Choroid plexus epithelial cell (primary cell): Measurements from ENCODE around the gene ORC6.
A peak's percentile ranks its signal among the peaks of the same experiment; 100 is the strongest.

ENCODE experiments used
- DNase-seq: peaks from one replicate; pipeline ENCODE4 v3.0.0-alpha.2; 2010; ENCODE audit warnings: low read depth
- H3K4me3 ChIP-seq: 2 replicates; pipeline ENCODE4 v1.5.1; 2011; ENCODE audit warnings: low read depth, mild to moderate bottlenecking, control low read depth, low read length, moderate library complexity
- TF ChIP-seq, protein P1 (sequence below): conservative IDR thresholded peaks from 2 replicates; pipeline ENCODE4 v1.5.1; 2011; ENCODE audit warnings: low read depth, mild to moderate bottlenecking, control low read depth, inconsistent platforms, low read length, moderate library complexity

ORC6 gene, protein sequence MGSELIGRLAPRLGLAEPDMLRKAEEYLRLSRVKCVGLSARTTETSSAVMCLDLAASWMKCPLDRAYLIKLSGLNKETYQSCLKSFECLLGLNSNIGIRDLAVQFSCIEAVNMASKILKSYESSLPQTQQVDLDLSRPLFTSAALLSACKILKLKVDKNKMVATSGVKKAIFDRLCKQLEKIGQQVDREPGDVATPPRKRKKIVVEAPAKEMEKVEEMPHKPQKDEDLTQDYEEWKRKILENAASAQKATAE

DNA sequence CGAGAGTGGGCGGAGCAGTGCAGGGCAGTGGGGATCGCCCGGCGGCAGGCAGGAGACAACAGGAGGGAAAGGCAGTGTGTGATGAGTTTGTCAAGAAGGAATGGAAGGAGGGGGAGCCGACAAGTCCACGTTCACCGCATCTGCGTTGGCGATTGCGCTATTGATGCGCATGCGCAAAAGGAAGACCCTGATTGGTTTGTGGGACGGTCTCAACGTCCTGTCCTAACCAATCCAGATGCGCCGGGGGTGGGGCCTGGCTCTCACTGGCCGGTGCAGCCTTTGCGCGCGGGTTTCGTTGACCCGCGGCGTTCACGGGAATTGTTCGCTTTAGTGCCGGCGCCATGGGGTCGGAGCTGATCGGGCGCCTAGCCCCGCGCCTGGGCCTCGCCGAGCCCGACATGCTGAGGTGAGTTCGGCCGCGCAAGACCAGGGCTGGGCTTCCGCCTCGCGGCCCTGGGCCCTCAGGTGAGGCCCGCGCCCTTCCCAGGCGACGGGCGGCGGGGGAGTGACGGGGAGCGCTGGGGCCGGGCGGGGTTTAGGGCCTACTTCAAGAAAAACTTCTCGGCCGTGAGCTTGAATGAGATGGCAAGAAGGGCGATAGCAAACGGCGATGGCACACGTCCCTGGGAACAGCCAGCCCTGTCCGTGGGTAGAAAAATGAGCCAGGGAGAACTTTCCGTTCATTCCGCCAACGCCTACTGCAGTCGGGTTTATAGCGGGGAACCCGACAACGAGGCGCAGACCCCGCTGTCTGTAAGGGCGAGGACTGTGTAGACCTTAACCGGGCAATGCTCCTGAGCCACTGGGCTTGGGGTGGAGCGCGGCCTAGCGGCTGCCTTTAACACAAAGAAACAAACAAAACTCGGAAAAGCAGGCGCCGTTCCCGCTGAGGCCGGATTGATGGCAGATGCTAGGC lies at the start of gene ORC6:
TSS of gene ORC6 (plus strand) at position 295 of the 916 bp plus-strand sequence. CDS start at position 342, 47 bp downstream.
- TF ChIP-seq, protein P1, sequence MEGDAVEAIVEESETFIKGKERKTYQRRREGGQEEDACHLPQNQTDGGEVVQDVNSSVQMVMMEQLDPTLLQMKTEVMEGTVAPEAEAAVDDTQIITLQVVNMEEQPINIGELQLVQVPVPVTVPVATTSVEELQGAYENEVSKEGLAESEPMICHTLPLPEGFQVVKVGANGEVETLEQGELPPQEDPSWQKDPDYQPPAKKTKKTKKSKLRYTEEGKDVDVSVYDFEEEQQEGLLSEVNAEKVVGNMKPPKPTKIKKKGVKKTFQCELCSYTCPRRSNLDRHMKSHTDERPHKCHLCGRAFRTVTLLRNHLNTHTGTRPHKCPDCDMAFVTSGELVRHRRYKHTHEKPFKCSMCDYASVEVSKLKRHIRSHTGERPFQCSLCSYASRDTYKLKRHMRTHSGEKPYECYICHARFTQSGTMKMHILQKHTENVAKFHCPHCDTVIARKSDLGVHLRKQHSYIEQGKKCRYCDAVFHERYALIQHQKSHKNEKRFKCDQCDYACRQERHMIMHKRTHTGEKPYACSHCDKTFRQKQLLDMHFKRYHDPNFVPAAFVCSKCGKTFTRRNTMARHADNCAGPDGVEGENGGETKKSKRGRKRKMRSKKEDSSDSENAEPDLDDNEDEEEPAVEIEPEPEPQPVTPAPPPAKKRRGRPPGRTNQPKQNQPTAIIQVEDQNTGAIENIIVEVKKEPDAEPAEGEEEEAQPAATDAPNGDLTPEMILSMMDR: peak; percentile 74
- DNase-seq: peak; percentile 97
- H3K4me3 ChIP-seq: peak within 1 kb of the TSS; percentile 93

DNA sequence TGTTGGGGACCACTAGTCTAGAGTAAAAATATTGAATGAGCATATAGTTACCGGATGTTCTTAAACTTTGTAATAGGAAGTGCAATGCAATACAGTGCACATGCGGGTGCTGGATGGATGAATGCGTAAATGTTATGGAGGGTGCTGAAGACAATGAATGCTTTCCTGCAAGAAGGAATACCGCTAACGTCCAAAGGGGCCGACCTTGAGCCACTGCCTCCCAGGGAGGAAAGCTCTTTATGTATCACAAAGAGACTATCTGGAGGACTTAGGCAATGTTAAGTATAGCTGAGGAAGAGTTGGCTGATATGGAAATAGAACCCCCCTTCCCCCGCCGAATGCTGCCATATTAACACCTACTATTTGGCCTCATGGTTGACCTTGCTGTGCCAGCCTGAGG lies 40.8 kb upstream of the ORC6 start:
- H3K4me3 ChIP-seq: no peak overlapping the region
- TF ChIP-seq, protein P1: peak; percentile 15
- no peak for DNase-seq

DNA sequence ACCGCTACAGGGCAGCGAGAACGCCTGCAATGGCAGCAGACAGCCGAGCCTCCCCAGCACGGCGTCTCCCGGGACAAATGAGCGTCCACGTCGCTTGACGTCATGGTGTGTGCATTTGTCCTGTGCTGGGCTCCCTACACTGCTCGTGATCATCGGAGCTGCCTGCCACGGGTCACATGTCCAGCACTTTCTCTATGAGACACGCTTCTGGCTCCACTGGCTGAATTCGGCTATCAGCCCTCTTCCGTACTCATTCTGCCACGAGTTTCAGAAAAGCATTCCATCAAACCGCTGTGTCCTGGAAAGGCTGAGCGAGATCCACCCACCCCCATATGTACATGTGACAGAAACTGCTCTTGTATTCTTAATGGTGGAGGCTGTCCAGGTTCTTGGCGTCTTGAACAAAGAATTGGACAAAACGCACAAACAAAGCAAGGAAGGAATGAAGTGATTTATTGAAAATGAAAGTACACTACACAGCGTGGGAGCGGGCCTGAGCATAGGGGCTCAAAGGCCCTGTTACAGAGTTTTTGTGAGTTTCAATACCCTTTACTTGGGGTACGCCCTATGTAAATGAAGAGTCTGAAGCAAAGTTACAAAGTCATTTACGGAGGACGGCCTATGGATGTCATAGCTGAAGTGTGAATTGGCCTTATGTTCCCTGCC lies 39.7 kb upstream of the ORC6 start:
- no peak for DNase-seq
- H3K4me3 ChIP-seq: no peak overlapping the region
- TF ChIP-seq, protein P1: no peak

DNA sequence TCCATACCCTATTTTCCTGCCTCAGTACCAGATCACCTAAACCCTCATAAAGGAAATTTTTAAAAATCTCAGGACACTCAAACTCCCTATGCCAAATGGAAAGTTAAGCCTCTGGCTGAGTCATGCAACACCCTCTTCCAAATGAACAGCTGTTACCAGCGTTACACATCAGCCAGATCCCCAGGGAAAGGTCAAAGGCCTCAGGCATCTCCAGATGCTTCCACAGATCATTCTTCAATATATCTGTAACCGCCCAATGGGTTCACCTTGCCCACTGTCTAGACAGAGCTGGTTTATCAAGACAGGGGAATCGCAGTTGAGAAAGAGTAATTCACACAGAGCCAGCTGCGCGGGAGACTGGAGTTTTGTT lies 39.2 kb upstream of the ORC6 start:
- no peak overlapping the region for H3K4me3 ChIP-seq
- peak; percentile 16 for DNase-seq

DNA sequence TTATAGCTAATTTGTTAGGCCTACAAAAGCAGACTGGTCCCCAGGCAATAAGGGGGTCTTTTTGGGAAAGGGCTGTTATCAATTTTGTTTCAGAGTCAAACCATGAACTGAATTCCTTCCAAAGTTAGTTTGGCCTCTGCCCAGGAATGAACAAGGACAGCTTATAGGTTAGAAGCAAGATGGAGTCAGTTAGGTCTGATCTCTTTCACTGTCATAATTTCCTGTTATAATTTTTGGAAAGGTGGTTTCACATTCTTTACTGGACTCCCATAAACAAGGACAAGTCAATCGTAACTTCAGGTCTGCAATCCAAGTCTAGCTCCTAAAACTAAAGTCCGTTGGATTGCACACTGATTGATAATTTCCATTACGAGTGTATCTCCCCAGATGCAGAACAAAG lies 38.2 kb upstream of the ORC6 start:
- TF ChIP-seq, protein P1: no peak
- no peak for DNase-seq
- no peak overlapping the region for H3K4me3 ChIP-seq

More for the DNA sequence above, 39.2 kb upstream of the ORC6 start:
- TF ChIP-seq, protein P1: no peak

DNA sequence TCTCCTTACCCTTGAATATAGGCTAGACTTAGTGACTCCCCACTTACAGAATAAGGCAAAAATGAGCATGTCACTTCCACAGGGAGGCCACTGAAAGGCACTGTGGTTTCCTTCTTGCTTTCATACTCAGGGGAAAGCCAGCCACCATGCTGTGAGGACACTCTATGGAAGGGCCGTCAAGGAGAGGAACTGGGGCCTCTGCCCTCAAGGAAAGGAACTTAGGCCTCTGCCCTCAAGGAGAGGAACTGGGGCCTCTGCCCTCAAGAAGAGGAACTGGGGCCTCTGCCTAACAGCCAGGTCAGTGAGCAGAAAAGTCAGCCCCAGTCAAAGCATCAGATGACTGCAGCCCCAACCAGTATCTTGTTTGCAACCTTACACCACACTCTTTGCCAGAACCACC lies 30.5 kb upstream of the ORC6 start:
- H3K4me3 ChIP-seq: no peak overlapping the region
- TF ChIP-seq, protein P1: peak; percentile 6
- DNase-seq: peak; percentile 43
